Liver (tissue), 3 donors: ENCODE data around the gene ESRP2.

Source experiments
- EGR1 ChIP-seq, 2 donors: IDR thresholded peaks; 2 replicates each; pipeline ENCODE4 v1.6.1; 2016 to 2018; ENCODE audit warnings: antibody characterized with exemption in 2 of 2, low read depth in 2 of 2
- FOXA1 ChIP-seq: IDR thresholded peaks from 2 replicates; pipeline ENCODE4 v1.6.1; 2016; ENCODE audit warnings: antibody characterized with exemption
- GABPA ChIP-seq, 2 donors: IDR thresholded peaks in 1 of 2; conservative IDR thresholded peaks in 1 of 2; 2 replicates each; pipeline ENCODE4 v1.6.1; 2016; ENCODE audit warnings: antibody characterized with exemption in 2 of 2, mild to moderate bottlenecking in 1 of 2, moderate library complexity in 1 of 2
- JUND ChIP-seq, 2 donors: IDR thresholded peaks; 2 replicates each; pipeline ENCODE4 v1.6.1; 2016; ENCODE audit warnings: antibody characterized with exemption in 2 of 2
- RAD21 ChIP-seq, 2 donors: IDR thresholded peaks; 2 replicates each; pipeline ENCODE4 v1.6.1; 2016; ENCODE audit warnings: antibody characterized with exemption in 2 of 2, mild to moderate bottlenecking in 2 of 2
- TAF1 ChIP-seq: conservative IDR thresholded peaks from 2 replicates; pipeline ENCODE4 v1.6.1; 2016; ENCODE audit warnings: antibody characterized with exemption, mild to moderate bottlenecking
- YY1 ChIP-seq: IDR thresholded peaks from 2 replicates; pipeline ENCODE4 v1.6.1; 2016; ENCODE audit warnings: antibody characterized with exemption, mild to moderate bottlenecking
- TF ChIP-seq, protein P1 (sequence below): fragments of 150-350 bp; IDR thresholded peaks from 2 replicates; pipeline ENCODE4 v1.5.1; 2017; ENCODE audit warnings: improper control_type of control experiment, low read depth, low read length; ENCODE audit not compliant: missing input control
- TF ChIP-seq, protein P2 (sequence below): IDR thresholded peaks from 2 replicates; pipeline ENCODE4 v1.6.1; 2016; ENCODE audit warnings: antibody characterized with exemption, mild to moderate bottlenecking
- TF ChIP-seq, protein P3 (sequence below): IDR thresholded peaks from 2 replicates; pipeline ENCODE4 v1.6.1; 2016; ENCODE audit warnings: antibody characterized with exemption
- TF ChIP-seq, protein P4 (sequence below): IDR thresholded peaks from 2 replicates; pipeline ENCODE4 v1.6.1; 2016; ENCODE audit warnings: antibody characterized with exemption
- donor health status: healthy.
- donor health status: healthy.

DNA sequence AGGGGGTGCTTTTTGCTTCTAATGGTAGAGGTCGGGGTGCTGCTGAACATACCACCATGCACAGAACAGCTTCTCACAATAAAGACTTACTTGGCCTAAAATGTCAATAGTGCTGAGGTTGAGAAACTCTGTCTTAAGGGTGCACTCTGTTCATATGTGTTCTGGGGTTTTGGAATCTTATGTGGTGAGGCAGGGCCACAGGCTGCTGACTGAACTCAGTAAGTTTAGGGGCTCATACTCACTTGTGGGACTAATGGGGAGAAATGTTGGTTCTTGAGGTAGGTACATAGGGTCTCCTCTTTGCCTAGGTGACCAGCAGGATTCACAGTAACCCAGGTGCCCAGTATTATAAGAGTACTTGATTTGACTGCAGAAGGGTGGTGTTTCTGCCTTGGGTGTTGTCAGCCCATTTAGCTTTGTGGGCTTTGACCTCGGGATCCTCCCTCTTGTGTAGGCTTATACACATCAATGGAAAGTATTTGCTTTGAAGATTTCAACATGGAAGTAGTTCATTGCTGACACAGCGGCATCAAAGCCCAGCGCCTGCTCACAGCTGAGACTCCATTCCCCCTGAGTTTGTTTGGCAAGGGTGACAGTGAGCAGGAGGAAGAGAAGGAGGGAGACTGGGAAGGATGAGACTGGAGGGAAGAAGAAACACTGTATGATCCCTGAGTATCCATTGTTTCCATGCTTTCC, 45.6 kb upstream of the ESRP2 start:
- TF ChIP-seq EGR1 (IDR thresholded peaks at IDR 0.05; ENCODE audit: low read depth in 2 of 2): no peak
- TF ChIP-seq, protein P1, sequence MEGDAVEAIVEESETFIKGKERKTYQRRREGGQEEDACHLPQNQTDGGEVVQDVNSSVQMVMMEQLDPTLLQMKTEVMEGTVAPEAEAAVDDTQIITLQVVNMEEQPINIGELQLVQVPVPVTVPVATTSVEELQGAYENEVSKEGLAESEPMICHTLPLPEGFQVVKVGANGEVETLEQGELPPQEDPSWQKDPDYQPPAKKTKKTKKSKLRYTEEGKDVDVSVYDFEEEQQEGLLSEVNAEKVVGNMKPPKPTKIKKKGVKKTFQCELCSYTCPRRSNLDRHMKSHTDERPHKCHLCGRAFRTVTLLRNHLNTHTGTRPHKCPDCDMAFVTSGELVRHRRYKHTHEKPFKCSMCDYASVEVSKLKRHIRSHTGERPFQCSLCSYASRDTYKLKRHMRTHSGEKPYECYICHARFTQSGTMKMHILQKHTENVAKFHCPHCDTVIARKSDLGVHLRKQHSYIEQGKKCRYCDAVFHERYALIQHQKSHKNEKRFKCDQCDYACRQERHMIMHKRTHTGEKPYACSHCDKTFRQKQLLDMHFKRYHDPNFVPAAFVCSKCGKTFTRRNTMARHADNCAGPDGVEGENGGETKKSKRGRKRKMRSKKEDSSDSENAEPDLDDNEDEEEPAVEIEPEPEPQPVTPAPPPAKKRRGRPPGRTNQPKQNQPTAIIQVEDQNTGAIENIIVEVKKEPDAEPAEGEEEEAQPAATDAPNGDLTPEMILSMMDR: no peak
- TF ChIP-seq GABPA (IDR thresholded peaks at IDR 0.05 in 1 of 2, conservative IDR thresholded peaks at IDR 0.05 in 1 of 2): no peak
- TF ChIP-seq JUND (IDR thresholded peaks at IDR 0.05): no peak
- no peak for TF ChIP-seq FOXA1
- TF ChIP-seq, protein P2, sequence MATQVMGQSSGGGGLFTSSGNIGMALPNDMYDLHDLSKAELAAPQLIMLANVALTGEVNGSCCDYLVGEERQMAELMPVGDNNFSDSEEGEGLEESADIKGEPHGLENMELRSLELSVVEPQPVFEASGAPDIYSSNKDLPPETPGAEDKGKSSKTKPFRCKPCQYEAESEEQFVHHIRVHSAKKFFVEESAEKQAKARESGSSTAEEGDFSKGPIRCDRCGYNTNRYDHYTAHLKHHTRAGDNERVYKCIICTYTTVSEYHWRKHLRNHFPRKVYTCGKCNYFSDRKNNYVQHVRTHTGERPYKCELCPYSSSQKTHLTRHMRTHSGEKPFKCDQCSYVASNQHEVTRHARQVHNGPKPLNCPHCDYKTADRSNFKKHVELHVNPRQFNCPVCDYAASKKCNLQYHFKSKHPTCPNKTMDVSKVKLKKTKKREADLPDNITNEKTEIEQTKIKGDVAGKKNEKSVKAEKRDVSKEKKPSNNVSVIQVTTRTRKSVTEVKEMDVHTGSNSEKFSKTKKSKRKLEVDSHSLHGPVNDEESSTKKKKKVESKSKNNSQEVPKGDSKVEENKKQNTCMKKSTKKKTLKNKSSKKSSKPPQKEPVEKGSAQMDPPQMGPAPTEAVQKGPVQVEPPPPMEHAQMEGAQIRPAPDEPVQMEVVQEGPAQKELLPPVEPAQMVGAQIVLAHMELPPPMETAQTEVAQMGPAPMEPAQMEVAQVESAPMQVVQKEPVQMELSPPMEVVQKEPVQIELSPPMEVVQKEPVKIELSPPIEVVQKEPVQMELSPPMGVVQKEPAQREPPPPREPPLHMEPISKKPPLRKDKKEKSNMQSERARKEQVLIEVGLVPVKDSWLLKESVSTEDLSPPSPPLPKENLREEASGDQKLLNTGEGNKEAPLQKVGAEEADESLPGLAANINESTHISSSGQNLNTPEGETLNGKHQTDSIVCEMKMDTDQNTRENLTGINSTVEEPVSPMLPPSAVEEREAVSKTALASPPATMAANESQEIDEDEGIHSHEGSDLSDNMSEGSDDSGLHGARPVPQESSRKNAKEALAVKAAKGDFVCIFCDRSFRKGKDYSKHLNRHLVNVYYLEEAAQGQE: no peak
- TF ChIP-seq, protein P3, sequence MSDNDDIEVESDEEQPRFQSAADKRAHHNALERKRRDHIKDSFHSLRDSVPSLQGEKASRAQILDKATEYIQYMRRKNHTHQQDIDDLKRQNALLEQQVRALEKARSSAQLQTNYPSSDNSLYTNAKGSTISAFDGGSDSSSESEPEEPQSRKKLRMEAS: no peak
- no peak for TF ChIP-seq YY1
- TF ChIP-seq RAD21 (IDR thresholded peaks at IDR 0.05): no peak
- no peak for TF ChIP-seq TAF1
- TF ChIP-seq, protein P4, sequence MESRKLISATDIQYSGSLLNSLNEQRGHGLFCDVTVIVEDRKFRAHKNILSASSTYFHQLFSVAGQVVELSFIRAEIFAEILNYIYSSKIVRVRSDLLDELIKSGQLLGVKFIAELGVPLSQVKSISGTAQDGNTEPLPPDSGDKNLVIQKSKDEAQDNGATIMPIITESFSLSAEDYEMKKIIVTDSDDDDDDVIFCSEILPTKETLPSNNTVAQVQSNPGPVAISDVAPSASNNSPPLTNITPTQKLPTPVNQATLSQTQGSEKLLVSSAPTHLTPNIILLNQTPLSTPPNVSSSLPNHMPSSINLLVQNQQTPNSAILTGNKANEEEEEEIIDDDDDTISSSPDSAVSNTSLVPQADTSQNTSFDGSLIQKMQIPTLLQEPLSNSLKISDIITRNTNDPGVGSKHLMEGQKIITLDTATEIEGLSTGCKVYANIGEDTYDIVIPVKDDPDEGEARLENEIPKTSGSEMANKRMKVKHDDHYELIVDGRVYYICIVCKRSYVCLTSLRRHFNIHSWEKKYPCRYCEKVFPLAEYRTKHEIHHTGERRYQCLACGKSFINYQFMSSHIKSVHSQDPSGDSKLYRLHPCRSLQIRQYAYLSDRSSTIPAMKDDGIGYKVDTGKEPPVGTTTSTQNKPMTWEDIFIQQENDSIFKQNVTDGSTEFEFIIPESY: no peak
